NCI-H524 treated with DMSO at 0.1 percent for 48 hours (cell line): ENCODE measurements around the gene GALNT9.
"Not testable (repeated sequence)": the region's sequence is repeated elsewhere in the genome, so short reads cannot be mapped to it uniquely, and the experiment has no call there.

Experiments
- DNase-seq: peaks from one replicate; lab custom pipeline; 2025; lab: John Stamatoyannopoulos, UW

The GALNT9 gene

GRCh38 chr12:132358241-132359225, 29.1 kb upstream of the GALNT9 start:
- DNase-seq: not testable (repeated sequence)

- DNase-seq: no peak
Measured at GRCh38 chr12:132357623-132358186, 28.3 kb upstream of the GALNT9 start.

GRCh38 chr12:132356691-132357622, 27.6 kb upstream of the GALNT9 start:
- DNase-seq: no peak

- no peak for DNase-seq
Measured at GRCh38 chr12:132355742-132356681, 26.6 kb upstream of the GALNT9 start.

- DNase-seq: no peak
Measured at GRCh38 chr12:132354982-132355680, 25.7 kb upstream of the GALNT9 start.

- no peak for DNase-seq
Measured at GRCh38 chr12:132354211-132354981, 25.0 kb upstream of the GALNT9 start.

GRCh38 chr12:132353811-132354210, 24.4 kb upstream of the GALNT9 start:
- no peak for DNase-seq

- no peak for DNase-seq
Measured at GRCh38 chr12:132352896-132353800, 23.8 kb upstream of the GALNT9 start.

GRCh38 chr12:132351751-132352495, 22.5 kb upstream of the GALNT9 start:
- no peak for DNase-seq

GRCh38 chr12:132349501-132350131, 20.2 kb upstream of the GALNT9 start:
- DNase-seq: no peak

- DNase-seq: no peak
Measured at GRCh38 chr12:132348176-132348575, 18.8 kb upstream of the GALNT9 start.

- DNase-seq: no peak
Measured at GRCh38 chr12:132347176-132347855, 17.9 kb upstream of the GALNT9 start.

- DNase-seq: no peak
Measured at GRCh38 chr12:132346471-132347175, 17.2 kb upstream of the GALNT9 start.

- no peak for DNase-seq
Measured at GRCh38 chr12:132345561-132346200, 16.3 kb upstream of the GALNT9 start.

- no peak for DNase-seq
Measured at GRCh38 chr12:132345126-132345525, 15.7 kb upstream of the GALNT9 start.

- DNase-seq: no peak
Measured at GRCh38 chr12:132344601-132345000, 15.2 kb upstream of the GALNT9 start.
